Measurements from ENCODE around the gene PPP1R11. TPM values are rescaled to one million over a fixed set of nuclear protein-coding genes. Genes with fewer than 3 reads are reported as not detected.
"Not testable (repeated sequence)": the region's sequence is repeated elsewhere in the genome, so short reads cannot be mapped to it uniquely, and the experiment has no call there.

The PPP1R11 gene
- total RNA-seq (2014; rRNA removed; shearing (Covaris generic)) = 70.2 and 74.1 TPM in 2 replicates
- 15.0 and 20.4 TPM in 2 replicates for polyA plus RNA-seq (2014; cell fraction: nucleus; rRNA removed)

DNA sequence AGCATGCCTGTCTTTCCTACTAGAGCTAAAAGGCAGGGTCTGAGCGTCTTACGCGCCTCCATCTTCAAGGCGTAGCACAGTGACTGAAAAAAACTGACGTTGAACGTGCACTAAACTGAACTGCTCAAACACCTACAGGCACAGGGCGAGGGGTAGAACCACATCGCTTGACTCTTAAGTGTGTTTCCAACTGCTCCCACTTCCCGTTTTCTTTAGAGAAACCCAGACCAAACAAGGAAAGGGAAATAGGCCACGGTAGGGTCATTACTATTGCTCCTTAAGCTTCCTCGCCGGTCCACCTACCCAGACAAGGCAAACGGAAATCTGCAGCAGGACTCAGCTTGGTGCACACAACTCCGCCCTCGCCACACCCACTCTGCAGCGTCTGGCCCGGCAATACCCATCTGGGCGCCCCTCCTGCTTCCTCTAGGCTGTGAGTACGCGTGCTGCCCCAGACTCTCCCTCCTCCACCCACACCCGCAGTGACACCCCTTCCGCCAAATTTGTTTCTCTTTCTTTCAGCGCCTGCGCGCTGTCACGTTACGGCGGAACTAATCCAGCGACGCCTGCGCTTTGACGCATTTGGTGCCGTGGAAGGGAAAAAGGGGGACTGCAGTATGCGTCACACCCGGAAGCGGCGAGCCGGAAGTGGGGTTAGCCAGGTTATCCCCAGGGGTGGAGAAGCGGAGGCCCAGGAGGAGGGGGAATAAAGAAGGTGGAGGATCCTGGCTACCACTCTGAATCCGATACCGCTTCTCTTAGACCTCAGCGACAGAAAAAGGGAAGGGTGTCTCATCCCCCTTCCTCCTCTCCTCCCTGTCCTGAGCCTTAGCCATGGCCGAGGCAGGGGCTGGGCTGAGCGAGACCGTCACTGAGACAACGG, at the start of gene PPP1R11:
Gene PPP1R11, plus strand, starts transcription at position 622 of the 883 bp plus-strand sequence. Its CDS starts 213 bp downstream, at position 835.
- peak; percentile 98 for DNase-seq (ENCODE audit: extremely low read depth, low read depth)

- no peak for DNase-seq (ENCODE audit: extremely low read depth, low read depth)
Measured at GRCh38 chr6:30019819-30020218, 47.2 kb upstream of the PPP1R11 start.

DNA sequence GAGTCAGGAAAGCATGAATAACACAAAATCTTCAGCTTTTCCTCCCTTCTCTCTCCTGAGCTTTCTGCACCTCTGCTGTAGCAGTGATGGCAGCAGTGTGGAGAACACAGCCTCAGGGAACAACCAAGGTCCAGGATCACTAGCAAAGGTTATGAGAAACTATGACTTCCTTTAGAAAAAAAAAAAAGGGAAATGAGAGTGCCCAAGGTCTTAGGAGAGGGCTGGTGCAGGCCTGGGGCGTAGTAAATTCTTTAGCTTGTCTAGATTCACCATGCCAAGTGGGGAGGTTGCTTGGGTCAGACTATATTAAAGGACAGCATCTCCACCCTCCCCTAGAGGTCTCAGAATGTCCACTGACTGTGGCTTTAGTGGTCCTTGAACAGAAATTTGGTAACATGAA, 46.4 kb upstream of the PPP1R11 start:
- no peak for DNase-seq (ENCODE audit: extremely low read depth, low read depth)

DNA sequence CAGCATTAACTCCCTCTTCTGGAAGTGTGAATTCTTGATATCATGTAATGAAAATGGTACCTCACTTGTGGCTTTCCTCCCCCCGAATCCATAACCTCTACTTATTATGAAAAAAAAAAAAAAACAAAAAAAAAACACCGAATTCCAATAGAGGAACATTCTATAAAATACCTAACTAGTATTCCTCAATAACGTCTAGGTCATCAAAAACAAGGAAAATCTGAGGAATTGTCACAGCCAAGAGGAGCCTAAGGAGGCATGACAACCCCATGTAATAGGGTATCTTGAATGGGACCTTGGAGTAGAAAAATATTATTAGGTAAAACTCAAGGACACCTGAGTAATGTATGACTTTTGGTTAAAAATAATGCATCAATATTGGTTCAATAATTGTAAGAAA, 44.8 kb upstream of the PPP1R11 start:
- DNase-seq (ENCODE audit: extremely low read depth, low read depth) = no peak

- DNase-seq (ENCODE audit: extremely low read depth, low read depth) = not testable (repeated sequence)
Measured at GRCh38 chr6:30022712-30023111, 44.3 kb upstream of the PPP1R11 start.

GRCh38 chr6:30025186-30025585, 41.8 kb upstream of the PPP1R11 start:
- DNase-seq (ENCODE audit: extremely low read depth, low read depth) = no peak

DNA sequence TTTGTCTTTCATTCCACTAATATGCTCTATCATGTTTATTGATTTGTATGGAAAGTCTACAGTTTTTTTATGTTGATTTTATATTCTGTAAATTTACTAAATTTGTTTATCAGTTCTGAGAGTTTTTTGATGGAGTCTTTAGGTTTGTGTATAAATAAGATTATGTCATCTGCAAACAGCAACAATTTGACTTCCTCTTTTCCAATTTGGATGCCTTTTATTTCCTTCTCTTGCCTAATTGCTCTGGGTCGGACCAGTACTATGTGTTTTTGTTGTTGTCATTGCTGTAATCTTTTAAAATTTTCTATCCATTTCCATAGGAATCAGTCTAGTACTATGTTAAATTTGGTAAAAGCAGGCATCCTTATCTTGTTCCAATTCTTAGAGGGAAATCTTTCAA, 37.4 kb upstream of the PPP1R11 start:
- DNase-seq (ENCODE audit: extremely low read depth, low read depth) = no peak

- no peak for DNase-seq (ENCODE audit: extremely low read depth, low read depth)
Measured at GRCh38 chr6:30031381-30031780, 35.6 kb upstream of the PPP1R11 start.

DNA sequence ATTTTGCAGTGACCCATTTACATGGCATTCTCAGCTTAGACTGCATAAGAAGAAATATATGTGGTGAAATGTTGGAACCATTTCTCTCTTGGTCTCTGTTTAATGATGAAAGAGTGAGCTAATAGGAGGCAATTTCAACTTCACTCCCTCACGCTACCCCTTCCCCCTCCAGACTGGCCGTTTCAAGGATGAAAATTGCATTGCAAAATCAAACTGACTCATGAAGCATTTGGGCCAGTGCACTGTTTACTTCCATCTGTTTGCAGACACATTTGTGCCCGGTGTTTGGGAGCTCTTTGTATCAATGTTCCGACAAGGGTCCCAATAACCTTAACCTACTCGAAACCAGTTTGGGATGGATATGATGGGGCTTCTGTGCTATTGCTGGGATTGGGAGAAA, 33.6 kb upstream of the PPP1R11 start:
- DNase-seq (ENCODE audit: extremely low read depth, low read depth) = peak; percentile 5

DNA sequence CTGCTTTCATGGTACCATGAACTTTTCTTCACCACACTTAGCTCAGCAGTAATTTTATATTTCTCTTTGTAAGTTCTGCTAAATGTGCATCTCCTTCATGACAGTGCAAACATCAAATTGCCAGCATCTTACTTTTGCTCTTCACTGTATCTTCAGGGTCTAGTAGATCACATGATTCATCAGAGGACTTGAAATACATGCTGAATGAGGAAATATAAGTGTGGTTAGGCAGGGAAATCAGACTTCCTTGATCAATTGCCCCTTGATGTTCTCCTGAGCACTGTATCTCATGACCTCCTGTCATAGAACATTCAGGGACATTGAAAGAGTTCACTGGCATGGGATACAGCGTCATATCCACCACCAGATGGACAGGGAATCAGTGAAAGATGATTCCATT, 31.2 kb upstream of the PPP1R11 start:
- no peak for DNase-seq (ENCODE audit: extremely low read depth, low read depth)

DNA sequence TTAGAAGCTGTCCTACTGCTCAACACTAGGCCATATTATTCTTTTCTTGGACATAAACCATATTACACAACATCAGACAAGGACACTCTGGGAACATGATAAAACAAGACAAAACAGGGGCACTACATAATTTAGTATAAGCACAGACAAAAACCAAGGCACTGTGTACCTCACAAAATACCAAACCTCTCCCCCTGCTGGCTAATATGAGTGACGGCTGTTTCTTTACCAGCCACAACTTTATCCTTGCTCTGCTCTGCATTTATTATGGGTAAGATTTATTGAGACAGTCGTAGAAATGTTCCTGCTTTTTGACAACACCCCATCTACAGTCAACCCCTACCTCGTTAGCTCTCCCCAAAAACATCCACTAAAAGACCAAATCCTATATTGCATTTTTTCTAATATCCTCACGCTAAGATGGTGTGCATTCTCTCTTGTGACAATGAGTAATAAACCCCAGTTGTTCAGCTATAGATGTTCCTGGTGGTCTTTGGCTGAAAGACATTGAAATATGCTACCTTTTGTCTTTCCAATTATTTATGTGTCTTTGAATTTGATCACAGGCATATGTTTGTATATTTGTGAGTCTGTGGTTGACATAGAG, 29.7 kb upstream of the PPP1R11 start:
- DNase-seq (ENCODE audit: extremely low read depth, low read depth) = no peak

DNA sequence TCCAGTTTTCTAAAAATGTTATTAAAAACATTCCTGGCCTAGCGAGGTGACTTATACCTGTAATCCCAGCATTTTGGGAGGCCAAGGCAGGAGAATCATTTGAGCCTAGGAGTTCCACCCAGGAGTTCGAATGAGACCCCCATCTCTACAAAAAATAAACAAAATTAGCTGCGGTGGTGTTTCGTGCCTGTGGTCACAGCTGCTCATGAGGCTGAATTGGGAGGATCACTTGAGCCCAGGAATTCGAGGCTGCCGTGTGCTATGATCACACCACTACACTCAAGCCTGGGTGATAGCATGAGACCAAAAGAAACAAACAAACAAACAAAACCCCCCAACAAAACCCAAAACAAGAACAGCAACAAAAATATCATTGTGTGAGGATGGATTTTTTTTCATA, 25.8 kb upstream of the PPP1R11 start:
- no peak for DNase-seq (ENCODE audit: extremely low read depth, low read depth)

DNA sequence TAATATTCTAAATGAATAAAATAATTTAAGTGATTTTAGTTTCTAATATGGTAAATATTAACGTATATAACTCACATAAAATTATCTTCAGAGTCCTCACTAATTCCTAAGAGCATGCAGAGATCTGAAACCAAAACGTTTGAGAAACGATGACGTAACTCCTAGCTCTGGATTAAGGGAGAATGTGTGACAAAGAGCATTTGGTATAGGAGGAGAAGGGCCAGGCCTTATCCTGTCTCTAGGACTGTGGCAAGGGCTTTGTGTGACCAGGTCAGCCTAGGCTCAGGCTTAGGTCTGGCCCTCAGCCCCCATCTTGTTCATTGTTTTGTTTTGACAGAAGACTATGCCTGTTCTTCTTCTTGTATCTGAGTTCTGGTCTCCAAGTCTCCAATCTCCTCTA, 25.2 kb upstream of the PPP1R11 start:
- DNase-seq (ENCODE audit: extremely low read depth, low read depth) = no peak

DNA sequence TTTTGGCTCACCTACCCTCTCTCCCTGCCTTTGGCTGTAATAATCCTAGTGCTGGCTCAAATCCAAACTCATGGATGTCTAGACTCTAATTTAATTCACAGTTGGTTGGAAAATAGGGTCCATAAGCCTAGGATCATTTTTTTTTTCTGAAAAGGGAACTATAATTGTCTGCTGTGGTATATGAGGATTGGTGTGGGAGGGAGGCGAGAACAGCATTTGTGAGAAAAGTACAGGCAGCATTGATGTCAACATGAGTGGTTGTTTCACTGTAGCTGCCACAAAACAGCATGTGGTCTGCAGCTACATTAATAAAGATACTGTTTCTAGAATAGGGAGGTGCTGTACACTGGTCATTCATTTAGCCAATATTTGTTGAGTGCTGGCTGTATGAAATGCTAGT, 24.5 kb upstream of the PPP1R11 start:
- no peak for DNase-seq (ENCODE audit: extremely low read depth, low read depth)

DNA sequence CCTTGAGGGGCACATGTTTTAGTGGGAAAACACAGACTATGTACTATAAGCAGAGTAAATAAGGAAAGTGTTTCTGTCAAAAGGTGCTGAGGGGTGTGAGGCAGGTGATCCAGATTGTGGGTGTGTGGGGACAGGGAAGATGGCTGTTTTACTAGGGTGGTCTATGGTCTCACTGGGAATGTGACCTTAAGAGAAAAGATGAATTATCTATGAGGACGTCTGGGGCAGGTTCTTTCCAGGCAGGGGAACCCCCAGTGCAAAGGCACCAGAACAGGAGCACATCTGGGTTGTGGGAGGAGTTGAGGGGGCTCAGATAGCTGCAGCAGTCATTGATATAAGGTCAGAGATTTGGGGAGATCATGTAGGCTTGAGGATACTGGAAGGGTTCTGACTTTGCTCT, 24.1 kb upstream of the PPP1R11 start:
- DNase-seq (ENCODE audit: extremely low read depth, low read depth) = no peak

DNA sequence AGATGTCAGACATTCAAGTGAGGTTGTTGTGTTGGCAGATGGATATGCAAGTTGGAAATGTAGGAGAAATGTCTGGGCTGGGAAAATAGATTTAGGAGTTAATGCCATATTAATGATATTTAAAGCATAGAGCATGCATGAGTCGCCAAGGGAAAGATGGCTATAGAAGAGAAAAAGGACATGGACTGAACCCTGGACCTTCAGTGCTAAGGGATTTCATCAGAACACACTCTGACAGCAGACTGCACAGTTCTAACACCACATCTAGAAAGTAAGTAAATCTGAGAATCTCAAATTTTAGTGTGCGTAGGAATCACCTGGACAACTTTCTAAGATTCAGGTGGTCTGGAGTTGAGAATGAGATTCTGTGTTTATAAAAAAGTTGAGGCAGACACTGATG, 23.3 kb upstream of the PPP1R11 start:
- DNase-seq (ENCODE audit: extremely low read depth, low read depth) = no peak

- DNase-seq (ENCODE audit: extremely low read depth, low read depth) = no peak
Measured at GRCh38 chr6:30044630-30045029, 22.4 kb upstream of the PPP1R11 start.

DNA sequence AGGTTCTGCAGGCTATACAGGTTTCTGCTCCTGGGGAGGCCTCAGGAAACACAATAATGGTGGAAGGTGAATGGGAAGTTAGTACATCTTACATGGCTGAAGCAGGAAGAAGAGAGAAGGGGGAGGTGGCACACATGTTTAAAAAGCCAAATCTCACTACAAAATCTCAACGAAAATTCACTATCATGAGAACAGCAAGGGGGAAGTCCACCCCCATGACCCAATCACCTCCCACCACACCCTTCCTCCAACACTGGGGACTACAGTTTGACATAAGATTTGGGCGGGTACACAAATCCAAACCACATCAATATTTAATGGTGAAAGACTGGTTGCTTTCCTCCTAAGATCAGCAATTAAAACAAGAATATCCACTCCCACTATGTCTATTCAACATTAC, 19.8 kb upstream of the PPP1R11 start:
- no peak for DNase-seq (ENCODE audit: extremely low read depth, low read depth)

DNA sequence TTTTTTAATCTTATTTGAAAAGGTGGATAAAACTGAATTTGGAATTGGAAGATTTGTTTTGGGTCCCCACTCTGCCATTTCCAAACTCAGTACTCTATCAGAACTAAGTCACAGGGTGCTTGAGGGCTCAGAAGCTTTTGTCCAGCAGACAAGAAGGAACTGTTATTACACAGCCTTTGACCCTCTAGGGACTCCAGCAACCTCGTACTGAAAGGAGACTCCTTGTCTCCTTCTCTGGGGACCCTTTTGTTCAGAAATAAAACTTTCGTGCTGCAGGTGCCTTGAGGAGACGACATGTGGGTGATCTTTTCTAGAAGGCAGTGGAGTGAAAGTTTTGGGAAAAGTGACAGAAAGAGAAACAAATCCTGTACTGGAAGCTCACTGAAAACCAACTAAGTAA, 13.3 kb upstream of the PPP1R11 start:
- DNase-seq (ENCODE audit: extremely low read depth, low read depth) = no peak

DNA sequence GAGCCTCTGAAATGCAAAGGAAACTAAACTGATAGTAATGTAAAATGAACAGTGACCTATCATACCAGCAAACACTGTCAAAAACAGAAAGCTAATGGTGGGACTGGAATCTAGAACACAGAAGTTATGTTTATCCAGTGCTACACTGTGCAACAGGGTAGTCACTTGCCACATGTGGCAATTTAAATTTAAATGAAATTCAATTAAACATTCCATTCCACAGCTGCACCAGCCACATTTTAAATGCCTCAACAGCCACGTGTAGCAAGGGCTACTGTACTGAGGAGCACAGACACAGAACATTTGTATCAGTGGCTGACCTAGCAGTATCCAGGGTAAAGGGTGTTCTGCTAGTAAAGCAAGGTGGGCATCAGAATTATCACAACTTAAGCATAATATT, 11.5 kb upstream of the PPP1R11 start:
- DNase-seq (ENCODE audit: extremely low read depth, low read depth) = no peak

GRCh38 chr6:30060606-30061091, 6.3 kb upstream of the PPP1R11 start:
- no peak for DNase-seq (ENCODE audit: extremely low read depth, low read depth)
